Stimulated activated CD4-positive, alpha-beta T cell treated with anti-CD3 and anti-CD28 coated beads, Interleukin-2, amount 100 ng/mL, for 48 hours (primary cell): ENCODE results near the gene DNAJC30.
"Not testable (repeated sequence)": the region's sequence is repeated elsewhere in the genome, so short reads cannot be mapped to it uniquely, and the experiment has no call there.

ENCODE experiments used
- DNase-seq, 2 donors: peaks; one replicate each; pipeline ENCODE4 v3.0.0-alpha.2; 2020

DNAJC30 gene

GRCh38 chr7:73680501-73680900 is 2.8 kb downstream of the DNAJC30 start:
- no peak for DNase-seq

GRCh38 chr7:73679709-73680108 is 3.5 kb downstream of the DNAJC30 start:
- no peak for DNase-seq

DNA sequence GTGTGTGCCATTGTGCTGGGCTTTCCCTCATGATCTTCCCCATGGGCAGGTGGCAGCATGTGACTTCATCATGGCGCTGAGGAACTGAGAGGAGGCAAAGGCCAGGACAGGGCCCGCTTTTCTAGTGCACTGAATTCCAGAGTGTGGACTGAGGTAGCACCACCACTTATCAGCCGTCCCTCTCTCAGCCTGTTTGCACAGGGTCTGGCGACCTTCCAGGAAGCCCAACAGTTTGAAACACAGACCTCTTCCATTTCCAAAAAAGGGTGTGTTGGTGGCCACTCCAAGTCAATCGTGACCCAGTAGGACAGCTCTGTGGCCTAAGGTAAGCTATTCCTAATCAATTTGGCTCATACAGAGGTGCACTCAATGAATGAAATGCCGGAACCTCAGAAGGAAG is 4.4 kb downstream of the DNAJC30 start:
- no peak for DNase-seq

DNA sequence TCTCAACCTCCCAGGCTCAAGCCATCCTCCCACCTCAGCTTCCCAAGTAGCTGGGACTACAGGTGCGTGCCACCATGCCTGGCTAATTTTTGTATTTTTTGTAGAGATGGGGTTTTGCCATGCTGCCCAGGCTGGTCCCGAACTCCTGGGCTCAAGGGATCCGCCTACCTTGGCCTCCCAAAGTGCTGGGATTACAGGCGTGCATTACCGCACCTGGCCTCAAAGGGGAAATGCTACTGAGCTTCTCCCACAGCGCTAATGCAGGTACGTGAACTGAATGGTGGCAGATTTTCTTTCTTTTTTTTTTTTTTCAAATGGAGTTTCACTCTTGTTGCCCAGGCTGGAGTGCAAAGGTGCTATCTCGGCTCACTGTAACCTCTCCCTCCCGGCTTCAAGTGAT is 7.2 kb downstream of the DNAJC30 start:
- not testable (repeated sequence) for DNase-seq

- DNase-seq: no peak
Observed at GRCh38 chr7:73674468-73675124, 8.7 kb downstream of the DNAJC30 start.

- no peak for DNase-seq
Observed at GRCh38 chr7:73671857-73672445, 11.3 kb downstream of the DNAJC30 start.

DNA sequence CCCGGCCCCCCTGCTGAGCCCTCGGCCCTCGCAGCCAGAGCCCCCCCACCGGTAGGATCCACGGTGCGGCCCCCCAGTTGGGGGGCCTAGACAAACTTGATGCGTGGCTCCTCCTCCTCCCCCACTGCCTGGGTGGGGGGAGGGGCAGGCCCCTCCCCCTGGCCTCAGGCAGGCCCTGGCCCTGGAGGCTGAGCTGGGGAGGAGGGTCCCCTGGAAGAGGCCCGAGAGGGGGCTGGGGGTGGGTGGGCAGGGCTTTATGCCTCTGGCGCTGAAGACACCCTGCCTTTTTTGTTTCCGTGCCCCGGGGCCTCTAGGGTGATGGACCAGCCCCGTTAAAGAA is 12.0 kb downstream of the DNAJC30 start:
- no peak for DNase-seq

GRCh38 chr7:73669858-73670385 is 13.3 kb downstream of the DNAJC30 start:
- DNase-seq: no peak

- no peak for DNase-seq
Observed at GRCh38 chr7:73669288-73669701, 14.0 kb downstream of the DNAJC30 start.

DNA sequence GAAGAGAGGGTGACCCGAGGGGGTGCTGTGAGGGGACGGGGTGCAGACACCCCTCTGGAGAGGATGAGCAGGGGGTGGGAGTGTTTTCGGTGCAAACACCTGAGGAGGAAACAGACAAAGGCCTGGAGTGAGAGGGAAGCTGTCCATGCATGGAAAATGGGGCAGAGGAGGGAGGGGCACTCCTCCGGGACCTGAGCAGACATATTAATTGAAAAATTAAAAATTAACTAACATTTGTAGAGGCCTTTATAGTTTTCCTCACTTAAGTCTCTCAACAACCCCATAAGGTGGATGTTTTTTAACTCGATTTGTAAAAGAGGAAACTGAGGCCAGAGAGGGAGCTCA is 14.4 kb downstream of the DNAJC30 start:
- DNase-seq: no peak

DNA sequence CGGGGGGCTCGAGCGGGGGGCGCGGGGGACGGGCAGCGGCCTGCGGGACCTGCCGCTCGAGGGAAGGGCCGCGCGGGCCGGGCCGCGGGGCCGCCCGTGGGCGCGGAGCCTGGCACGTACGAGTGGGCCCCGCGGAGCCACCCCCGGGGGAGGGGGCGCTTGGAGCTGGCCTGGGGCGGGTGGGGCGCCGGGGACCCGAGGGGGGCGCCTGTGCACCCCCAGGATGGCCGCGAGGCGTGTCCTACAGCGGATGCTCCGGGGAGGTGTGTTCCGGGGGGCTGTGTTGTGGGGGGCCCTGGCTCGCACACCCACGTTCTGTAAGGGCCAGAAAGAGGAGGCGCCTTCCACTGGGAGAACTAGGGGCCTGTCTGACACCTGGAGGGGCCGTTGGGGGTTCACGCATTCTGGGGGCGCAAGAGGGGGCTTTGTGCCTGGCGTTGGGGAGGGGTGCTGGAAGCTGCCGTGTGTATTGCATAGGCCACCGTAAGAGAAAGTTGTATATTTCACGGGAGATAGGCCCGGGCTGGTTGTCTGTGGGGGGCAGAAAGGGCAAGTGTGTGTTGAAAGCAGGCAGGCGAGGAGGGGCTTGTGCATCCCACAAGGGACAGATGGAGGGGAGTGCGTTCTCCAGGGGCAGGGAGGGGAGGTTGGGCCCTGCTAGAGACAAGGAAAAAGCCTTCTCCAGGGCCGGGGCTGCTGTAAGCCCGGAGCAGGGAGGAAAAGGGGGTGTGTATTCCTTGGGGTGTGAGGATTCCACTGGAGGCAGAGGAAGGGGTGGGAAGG is 15.0 kb downstream of the DNAJC30 start:
- no peak for DNase-seq

DNA sequence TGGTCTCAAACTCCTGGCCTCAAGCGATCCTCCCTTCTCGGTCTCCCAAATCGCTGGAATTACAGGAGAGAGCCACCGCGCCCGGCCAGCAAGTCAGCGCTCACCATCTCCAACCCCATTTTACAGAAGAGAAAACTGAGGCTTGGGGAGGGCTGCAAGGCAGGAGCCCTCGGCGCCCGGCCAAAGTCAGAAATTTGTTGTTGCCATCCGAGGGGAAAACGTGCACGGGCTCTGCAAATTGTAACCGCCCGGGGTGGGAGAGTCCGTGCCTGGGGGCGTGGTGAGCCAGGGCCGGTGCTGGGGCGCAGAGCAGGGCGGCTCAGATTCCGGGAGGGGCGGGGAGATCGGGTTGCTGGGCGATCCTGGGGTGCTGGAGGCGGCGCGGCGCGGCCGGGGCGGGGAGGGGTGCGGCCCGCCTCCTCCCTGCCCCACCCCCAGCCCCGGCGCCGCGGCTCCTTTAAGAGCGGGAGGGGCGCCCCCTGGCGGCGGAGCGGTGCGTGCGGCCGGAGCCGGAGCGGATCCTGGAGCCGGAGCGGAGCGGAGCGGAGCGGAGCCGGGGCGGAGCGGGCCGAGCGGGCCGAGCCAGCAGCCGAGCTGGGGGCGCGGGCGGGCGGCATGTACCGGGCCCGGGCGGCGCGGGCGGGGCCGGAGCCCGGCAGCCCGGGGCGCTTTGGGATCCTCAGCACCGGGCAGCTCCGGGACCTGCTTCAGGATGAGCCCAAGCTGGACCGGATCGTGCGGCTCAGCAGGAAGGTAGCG is 15.7 kb downstream of the DNAJC30 start, which contains the start of gene VPS37D:
TSS of gene VPS37D (plus strand) at position 488 of the 759 bp plus-strand sequence. CDS start at position 616, 128 bp downstream.
- peak; percentile 95 to 99 for DNase-seq

DNA sequence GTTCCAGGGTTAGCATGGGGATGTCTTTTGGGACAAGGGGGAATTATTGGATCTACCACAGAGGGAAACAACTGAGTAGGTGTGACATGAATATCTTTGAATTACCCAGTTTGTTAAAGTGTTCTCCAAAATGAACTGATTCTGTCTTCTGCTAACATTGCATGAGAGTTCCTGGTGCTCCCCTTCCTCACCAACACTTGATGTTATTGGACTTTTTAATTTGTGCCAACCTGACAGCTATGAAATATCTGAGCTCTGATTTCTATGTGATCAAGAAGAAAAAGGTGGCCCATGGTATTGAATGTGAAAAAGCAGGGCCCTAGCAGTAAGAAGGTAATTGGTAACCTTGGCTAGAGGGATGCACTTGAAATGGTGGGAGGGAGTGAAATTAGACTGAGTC is 20.2 kb downstream of the DNAJC30 start:
- no peak for DNase-seq

- not testable (repeated sequence) for DNase-seq
Observed at GRCh38 chr7:73660594-73660993, 22.7 kb downstream of the DNAJC30 start.

DNA sequence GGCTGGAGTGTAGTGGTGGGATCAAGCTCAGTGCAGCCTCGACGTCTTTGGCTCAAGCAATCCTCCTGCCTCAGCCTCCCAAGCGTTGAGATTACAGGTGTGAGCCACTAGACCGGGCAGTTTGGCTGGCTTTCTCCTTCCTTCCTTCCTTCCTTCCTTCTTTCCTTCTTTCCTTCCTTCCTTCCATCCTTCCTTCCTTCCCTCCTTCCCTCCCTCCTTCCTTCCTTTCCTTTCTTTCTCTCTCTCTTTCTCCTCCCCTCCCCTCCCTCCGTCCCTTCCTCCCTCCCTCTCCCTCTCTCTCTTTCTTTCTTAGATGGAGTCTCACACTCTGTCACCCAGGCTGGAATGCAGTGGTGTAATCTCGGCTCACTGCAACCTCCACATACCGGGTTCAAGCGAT is 23.3 kb downstream of the DNAJC30 start:
- DNase-seq: no peak

DNA sequence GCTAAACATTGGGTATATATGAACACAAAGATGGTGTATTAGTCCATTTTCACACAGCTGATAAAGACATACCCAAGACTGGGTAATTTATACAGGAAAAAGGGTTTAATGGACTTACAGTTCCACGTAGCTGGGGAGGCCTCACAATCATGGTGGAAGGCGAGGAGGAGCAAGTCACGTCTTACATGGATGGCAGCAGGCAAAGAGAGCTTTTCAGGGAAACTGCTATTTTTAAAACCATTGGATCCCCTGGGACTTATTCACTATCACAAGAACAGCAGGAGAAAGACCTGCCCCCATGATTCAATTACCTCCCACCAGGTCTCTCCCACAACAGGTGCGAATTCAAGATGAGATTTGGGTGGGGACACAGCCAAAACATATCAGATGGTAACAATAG is 27.9 kb downstream of the DNAJC30 start:
- not testable (repeated sequence) for DNase-seq

- DNase-seq: no peak
Observed at GRCh38 chr7:73652541-73652949, 30.7 kb downstream of the DNAJC30 start.

DNA sequence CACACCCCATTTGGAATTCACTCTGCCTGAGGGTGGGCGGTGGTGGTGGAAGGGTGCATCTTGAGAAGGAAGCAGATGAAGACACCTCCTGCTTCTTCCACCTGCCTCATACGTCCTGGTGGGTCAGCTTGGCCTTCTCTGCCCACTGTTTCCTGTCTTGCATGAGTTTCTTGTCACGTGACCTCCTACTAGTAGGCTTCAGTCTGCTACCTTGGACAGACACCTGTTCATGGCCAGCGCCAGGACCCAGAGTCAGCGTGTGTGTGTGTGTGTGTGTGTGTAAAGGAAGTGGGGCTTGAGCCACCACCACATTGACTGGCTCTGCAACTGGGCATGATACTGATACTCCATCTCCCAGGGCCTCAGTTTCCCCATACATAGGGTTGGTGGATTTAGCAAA is 32.7 kb downstream of the DNAJC30 start:
- no peak for DNase-seq

GRCh38 chr7:73649576-73649975 is 33.7 kb downstream of the DNAJC30 start:
- no peak for DNase-seq

GRCh38 chr7:73648593-73649332 is 34.5 kb downstream of the DNAJC30 start:
- no peak for DNase-seq

DNA sequence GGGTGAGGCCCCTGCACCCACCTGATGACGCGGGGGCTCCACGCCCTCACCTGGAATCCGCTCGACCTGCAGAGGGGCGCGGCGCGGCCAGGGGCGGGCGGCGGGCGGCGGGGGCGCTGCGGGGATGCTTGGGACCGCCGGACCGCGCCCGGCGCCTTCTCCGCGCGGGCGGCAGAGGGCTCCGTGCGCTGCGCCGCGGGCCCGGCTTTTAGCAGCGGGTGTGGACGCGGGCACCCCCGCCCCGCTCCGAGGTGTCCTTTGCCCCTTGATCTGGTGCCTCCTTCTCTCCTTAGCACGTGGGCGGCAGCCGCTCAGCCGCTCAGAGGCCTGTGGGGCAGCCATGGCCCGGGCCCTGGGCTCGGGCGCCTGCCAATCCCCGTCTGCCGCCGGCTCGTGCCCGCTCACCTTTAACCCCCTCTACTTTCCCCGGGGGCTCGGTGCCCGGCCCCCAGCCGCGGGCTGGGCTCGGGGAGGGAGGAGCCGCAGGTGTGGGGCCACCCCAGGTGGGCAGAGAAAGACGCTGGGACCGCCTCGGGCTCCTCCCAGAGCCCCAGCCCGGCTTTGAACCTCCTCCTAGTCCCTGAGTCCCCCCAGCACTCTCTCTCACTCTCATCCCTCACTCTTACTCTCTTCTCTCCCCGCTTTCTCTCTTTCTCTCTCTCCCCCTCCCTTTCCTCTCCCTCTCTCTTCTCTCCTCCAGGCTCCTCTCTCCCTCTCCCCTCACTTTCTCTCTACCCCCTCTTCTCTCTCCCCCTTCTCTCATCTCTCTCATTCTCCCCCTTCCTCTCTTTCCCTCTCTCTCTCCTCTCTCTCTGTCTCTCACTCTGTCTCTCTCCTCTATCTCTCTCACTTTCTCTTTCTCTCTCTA is 35.3 kb downstream of the DNAJC30 start:
- DNase-seq: no peak
